OCI-LY7 (cell line): ENCODE data around the gene SLAMF8. TPM values are rescaled to one million over a fixed set of nuclear protein-coding genes. Genes with fewer than 3 reads are reported as not detected.
A peak's percentile ranks its signal among the peaks of the same experiment; 100 is the strongest.

Experiments
- BruUV-seq: library from RNA; stranded (reverse); fragments of 400-500 nt; replicated peaks from 2 replicates; lab custom pipeline; 2021; lab: Mats Ljungman, UMichigan
- CTCF ChIA-PET: fragments of 300-600 bp; sonication (Branson Sonifier 250); formaldehyde crosslinking; loops from one replicate; lab custom pipeline; 2022; ENCODE audit warnings: antibody characterized with exemption; ENCODE audit not compliant: unreplicated experiment; lab: Charles Lee
- POLR2A ChIA-PET: fragments of 300-600 bp; sonication (Branson Sonifier 250); formaldehyde crosslinking; loops from one replicate; lab custom pipeline; 2022; ENCODE audit warnings: antibody characterized with exemption; lab: Charles Lee
- DNase-seq: peaks from one replicate; pipeline ENCODE4 v3.0.0-alpha.2; 2015; ENCODE audit warnings: low spot score
- H2AFZ ChIP-seq: fragments of 200-600 bp; sonication (generic), shearing (Covaris generic); 2 replicates; pipeline ENCODE4 v1.6.1; 2014; ENCODE audit warnings: mild to moderate bottlenecking, antibody characterized with exemption, low read length, moderate library complexity
- H3K27ac ChIP-seq: fragments of 200-600 bp; sonication (generic); 2 replicates; pipeline ENCODE4 v1.5.1; 2014; ENCODE audit warnings: mixed run types, low read depth, mild to moderate bottlenecking, moderate library complexity, low read length, inconsistent platforms; ENCODE audit not compliant: poor library complexity, severe bottlenecking
- H3K36me3 ChIP-seq: fragments of 200-600 bp; sonication (generic); 2 replicates; pipeline ENCODE4 v1.6.1; 2014; ENCODE audit warnings: mild to moderate bottlenecking, antibody characterized with exemption, low read length, moderate library complexity, mixed read lengths; ENCODE audit not compliant: insufficient read depth
- H3K4me1 ChIP-seq: fragments of 200-600 bp; sonication (generic); 2 replicates; pipeline ENCODE4 v1.5.1; 2014; ENCODE audit warnings: mild to moderate bottlenecking, low read length; ENCODE audit not compliant: insufficient read depth, poor library complexity, severe bottlenecking
- H3K4me2 ChIP-seq: fragments of 200-600 bp; sonication (generic); 2 replicates; pipeline ENCODE4 v1.6.1; 2014; ENCODE audit warnings: mild to moderate bottlenecking, low read length
- H3K4me3 ChIP-seq: fragments of 200-600 bp; sonication (generic); 2 replicates; pipeline ENCODE4 v1.5.1; 2014; ENCODE audit warnings: mild to moderate bottlenecking, low read depth, low read length; ENCODE audit not compliant: poor library complexity, severe bottlenecking
- H3K79me2 ChIP-seq: fragments of 200-600 bp; sonication (generic); 2 replicates; pipeline ENCODE4 v1.6.1; 2016; ENCODE audit warnings: low read depth, mild to moderate bottlenecking, low read length, moderate library complexity, mixed read lengths; ENCODE audit not compliant: insufficient read depth
- H3K9me2 ChIP-seq: fragments of 200-600 bp; sonication (generic); 2 replicates; pipeline ENCODE4 v1.6.1; 2016; ENCODE audit warnings: mild to moderate bottlenecking, low read length, mixed read lengths; ENCODE audit not compliant: insufficient read depth
- H3K9me3 ChIP-seq: fragments of 200-600 bp; sonication (generic); 2 replicates; pipeline ENCODE4 v1.6.1; 2014; ENCODE audit warnings: mild to moderate bottlenecking, mixed run types, low read length, mixed read lengths
- H4K20me1 ChIP-seq: fragments of 200-600 bp; sonication (generic); 2 replicates; pipeline ENCODE4 v1.6.1; 2014; ENCODE audit warnings: mild to moderate bottlenecking, antibody characterized with exemption, low read length, moderate library complexity, mixed read lengths; ENCODE audit not compliant: insufficient read depth
- EZH2phosphoT487 ChIP-seq: fragments of 200-600 bp; sonication (generic); IDR thresholded peaks from 2 replicates; pipeline ENCODE4 v1.6.1; 2018; ENCODE audit warnings: low read depth, borderline replicate concordance, mild to moderate bottlenecking, mixed run types, antibody characterized with exemption, low read length, moderate library complexity, mixed read lengths
- intact Hi-C: fragments of 100-400 bp; cut with micrococcal nuclease; formaldehyde crosslinking; loops from one replicate; pipeline ENCODE4 v1.10.0; 2022; ENCODE audit not compliant: unreplicated experiment
- total RNA-seq, 2 experiments: library from RNA; depleted of rRNA in 1 of 2; stranded (reverse); fragments of >200 nt in 1 of 2; shearing (Covaris generic) in 1 of 2; gene quantifications; 2 replicates each; pipeline ENCODE4 v1.2.3, GENCODE V29; 2014 to 2022
- TF ChIP-seq, protein P1 (sequence below): fragments of 200-600 bp; sonication (generic); conservative IDR thresholded peaks from 2 replicates; pipeline ENCODE4 v1.5.1; 2014; ENCODE audit warnings: mild to moderate bottlenecking, antibody characterized with exemption, low read length, moderate library complexity, mixed read lengths

The SLAMF8 gene
- total RNA-seq, 2 experiments from 2014 or later = not detected

DNA sequence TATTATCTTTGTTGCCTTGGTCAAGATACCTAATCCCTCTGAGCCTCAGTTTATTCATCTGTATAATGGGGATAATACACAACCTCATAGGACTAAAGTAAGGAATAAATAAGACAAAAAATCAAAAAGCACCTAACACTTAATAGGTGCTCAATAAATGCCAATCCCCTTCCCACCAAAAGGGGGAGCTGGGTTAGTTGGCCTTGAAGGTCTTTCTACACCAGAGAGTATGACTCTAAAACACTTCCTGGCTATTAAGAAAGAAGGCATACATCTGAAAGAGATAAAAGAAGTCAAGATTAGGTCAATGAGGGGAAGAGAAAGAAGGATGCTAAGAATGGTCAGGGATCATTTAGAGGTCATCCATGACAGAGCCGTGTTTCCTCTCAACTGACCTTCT, 24.7 kb downstream of the SLAMF8 start:
- Histone ChIP-seq H3K36me3 (no peaks in the 10 kb centered on the region), H4K20me1 (no peaks in the 10 kb centered on the region), H3K9me3 (no peaks in the 10 kb centered on the region), H3K27ac (no peak overlapping the region), H3K4me2 (no peak overlapping the region), H3K4me3 (no peak overlapping the region), H3K4me1 (no peaks in the 10 kb centered on the region), H3K9me2 (no peaks in the 10 kb centered on the region), H3K79me2 (no peaks in the 10 kb centered on the region), H2AFZ (no peak overlapping the region)
- peak; percentile 4 for DNase-seq
- no peak for TF ChIP-seq EZH2phosphoT487
- TF ChIP-seq, protein P1, sequence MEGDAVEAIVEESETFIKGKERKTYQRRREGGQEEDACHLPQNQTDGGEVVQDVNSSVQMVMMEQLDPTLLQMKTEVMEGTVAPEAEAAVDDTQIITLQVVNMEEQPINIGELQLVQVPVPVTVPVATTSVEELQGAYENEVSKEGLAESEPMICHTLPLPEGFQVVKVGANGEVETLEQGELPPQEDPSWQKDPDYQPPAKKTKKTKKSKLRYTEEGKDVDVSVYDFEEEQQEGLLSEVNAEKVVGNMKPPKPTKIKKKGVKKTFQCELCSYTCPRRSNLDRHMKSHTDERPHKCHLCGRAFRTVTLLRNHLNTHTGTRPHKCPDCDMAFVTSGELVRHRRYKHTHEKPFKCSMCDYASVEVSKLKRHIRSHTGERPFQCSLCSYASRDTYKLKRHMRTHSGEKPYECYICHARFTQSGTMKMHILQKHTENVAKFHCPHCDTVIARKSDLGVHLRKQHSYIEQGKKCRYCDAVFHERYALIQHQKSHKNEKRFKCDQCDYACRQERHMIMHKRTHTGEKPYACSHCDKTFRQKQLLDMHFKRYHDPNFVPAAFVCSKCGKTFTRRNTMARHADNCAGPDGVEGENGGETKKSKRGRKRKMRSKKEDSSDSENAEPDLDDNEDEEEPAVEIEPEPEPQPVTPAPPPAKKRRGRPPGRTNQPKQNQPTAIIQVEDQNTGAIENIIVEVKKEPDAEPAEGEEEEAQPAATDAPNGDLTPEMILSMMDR = peak; percentile 57
- BruUV-seq = no TSS peak
- ChIA-PET POLR2A (interaction anchor here (0.6 to 1.1 kb wide), 2 partner anchors 24 to 1759 kb away, joined by 3 to 8 read pairs; no protein-coding TSS in a partner anchor), CTCF (no interaction called here)
- intact Hi-C loops = no loop called here

DNA sequence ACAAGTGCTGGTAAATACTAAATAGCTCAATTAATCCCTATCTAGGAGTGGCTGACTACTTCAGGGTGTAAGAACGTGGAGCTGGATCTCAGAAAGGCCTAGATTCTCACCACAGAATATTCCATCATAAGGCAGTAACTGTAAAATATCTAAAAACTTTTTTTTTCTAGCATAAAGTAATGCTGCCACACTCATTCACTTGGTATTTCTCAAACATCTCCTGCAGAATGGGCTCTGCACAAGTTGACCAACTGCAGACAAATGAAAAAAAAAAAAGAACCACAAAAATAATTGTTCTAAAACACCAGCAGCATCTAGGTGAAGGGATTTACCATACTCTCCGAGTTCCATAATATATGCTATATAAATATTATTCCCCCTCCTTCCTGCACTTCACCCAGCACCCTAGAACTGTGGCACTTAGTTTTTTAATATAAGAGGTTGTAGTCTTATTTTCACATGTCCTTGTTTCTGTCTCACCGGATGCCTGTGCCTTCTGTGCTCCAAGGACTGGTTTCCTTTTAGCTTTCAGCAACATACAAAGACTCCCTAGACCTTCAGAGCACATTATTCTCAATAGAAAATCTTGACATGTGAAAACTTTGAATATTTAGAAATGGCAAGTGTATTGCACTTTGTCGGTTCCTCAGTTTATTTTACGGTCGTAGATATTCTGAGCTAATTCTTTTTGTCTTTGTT, 26.9 kb downstream of the SLAMF8 start:
- Histone ChIP-seq H3K4me2 (no peak overlapping the region), H3K4me1 (no peaks in the 10 kb centered on the region), H3K9me2 (no peaks in the 10 kb centered on the region), H3K9me3 (no peaks in the 10 kb centered on the region), H2AFZ (no peak overlapping the region), H3K36me3 (no peaks in the 10 kb centered on the region), H4K20me1 (no peaks in the 10 kb centered on the region), H3K27ac (no peak overlapping the region), H3K4me3 (no peak overlapping the region), H3K79me2 (no peaks in the 10 kb centered on the region)
- ChIA-PET CTCF (no interaction called here), POLR2A (no interaction called here)
- no TSS peak for BruUV-seq
- DNase-seq = no peak
- intact Hi-C loops = no loop called here
- TF ChIP-seq, protein P1 = no peak
- no peak for TF ChIP-seq EZH2phosphoT487

DNA sequence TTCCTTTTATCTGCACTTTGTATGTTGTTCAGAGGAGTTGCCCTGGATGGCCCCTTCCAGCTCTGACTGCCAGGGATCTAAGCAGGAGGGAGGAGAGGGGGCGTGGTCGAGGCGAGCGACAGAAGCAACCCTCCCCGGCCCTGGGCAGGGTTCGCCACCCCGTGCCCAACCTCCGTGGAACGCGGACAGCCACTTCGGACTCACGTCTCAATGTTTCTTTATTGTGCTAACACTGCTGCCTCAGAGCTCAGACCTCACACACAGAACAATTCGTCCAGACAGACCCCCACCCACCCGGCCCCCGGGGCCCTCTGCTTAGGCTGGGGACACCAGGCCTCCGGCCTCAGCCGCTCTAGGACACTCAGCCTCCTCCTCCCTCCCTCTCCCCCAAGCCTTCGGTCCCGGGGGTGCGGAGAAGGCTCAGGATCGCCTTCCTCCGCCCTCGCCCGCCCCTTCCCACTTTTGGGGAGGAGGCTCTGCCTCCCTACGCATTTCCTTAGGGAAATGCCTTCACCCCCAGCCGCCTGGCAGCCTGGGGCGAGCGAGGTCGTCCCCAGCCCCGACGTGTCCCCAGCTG, 27.5 kb downstream of the SLAMF8 start:
- Histone ChIP-seq H4K20me1 (no peaks in the 10 kb centered on the region), H2AFZ (no peak overlapping the region), H3K79me2 (no peaks in the 10 kb centered on the region), H3K36me3 (no peaks in the 10 kb centered on the region), H3K4me3 (no peak overlapping the region), H3K4me2 (no peak overlapping the region), H3K9me3 (no peaks in the 10 kb centered on the region), H3K9me2 (no peaks in the 10 kb centered on the region), H3K27ac (no peak overlapping the region), H3K4me1 (no peaks in the 10 kb centered on the region)
- DNase-seq = no peak
- POLR2A ChIA-PET = no interaction called here
- intact Hi-C loops = no loop called here
- CTCF ChIA-PET = no interaction called here
- TF ChIP-seq EZH2phosphoT487 = no peak
- TF ChIP-seq, protein P1 = no peak
- BruUV-seq = no TSS peak
